K562 (cell line): ENCODE measurements around the gene MYO18B. TPM values are rescaled to one million over a fixed set of nuclear protein-coding genes. Genes with fewer than 3 reads are reported as not detected.
A peak's percentile ranks its signal among the peaks of the same experiment; 100 is the strongest.

Experiments used
- ATF2 ChIP-seq: sonication (generic); formaldehyde crosslinking; IDR thresholded peaks from 2 replicates; pipeline ENCODE4 v1.8.1; 2022; ENCODE audit warnings: missing genetic modification reagents
- ETV1 ChIP-seq: fragments of 450-650 bp; conservative IDR thresholded peaks from 2 replicates; pipeline ENCODE4 v1.6.1; 2016; ENCODE audit warnings: missing genetic modification characterization, control low read depth, low read depth, missing compliant biosample characterization
- FOSL1 ChIP-seq: fragments of 200-800 bp; sonication (Bioruptor generic); conservative IDR thresholded peaks from 2 replicates; pipeline ENCODE4 v1.6.1; 2016; ENCODE audit warnings: missing genetic modification characterization, missing compliant biosample characterization
- TAL1 ChIP-seq: fragments of 450-650 bp; IDR thresholded peaks from 2 replicates; pipeline ENCODE4 v1.6.1; 2016; ENCODE audit warnings: mild to moderate bottlenecking
- TOE1 ChIP-seq, 2 experiments: fragments of 450-650 bp in 1 of 2; sonication (generic) in 1 of 2; formaldehyde crosslinking in 1 of 2; IDR thresholded peaks; 2 replicates each; pipeline versions ENCODE4 v1.7.1 to v1.8.0; 2016 to 2022; ENCODE audit warnings: borderline replicate concordance in 2 of 2, mild to moderate bottlenecking in 2 of 2, antibody characterized with exemption in 1 of 2, inconsistent platforms in 1 of 2, low read depth in 1 of 2, missing genetic modification reagents in 1 of 2, moderate library complexity in 1 of 2
- ZNF318 ChIP-seq, 2 experiments: fragments of 450-650 bp; IDR thresholded peaks; 2 replicates each; pipeline ENCODE4 v1.6.1; 2016; ENCODE audit warnings: mild to moderate bottlenecking in 2 of 2, borderline replicate concordance in 1 of 2, low read depth in 1 of 2, moderate library complexity in 1 of 2
- polyA plus RNA-seq, 8 experiments: library from polyadenylated mRNA; depleted of rRNA in 4 of 8; stranded (reverse) in 5 of 8; unstranded in 3 of 8; fragments of >200 nt; fragmentation: Nextera tagmentation in 2 of 8; fragmentation: Illumina TruSeq in 1 of 8; extraction: Ambion mirVana in 2 of 8; extraction: Trizol in 1 of 8; gene quantifications; 2 replicates each; pipeline versions ENCODE4 v1.2.1 to v1.2.3, GENCODE V29; 2011 to 2014; ENCODE audit warnings: inconsistent platforms in 1 of 8, missing spikeins in 1 of 8
- total RNA-seq, 7 experiments: library from RNA; depleted of rRNA in 6 of 7; stranded (reverse); fragments of >200 nt in 6 of 7; fragmentation: Illumina TruSeq in 2 of 7; extraction: Trizol in 2 of 7; gene quantifications; 2 replicates each; pipeline versions ENCODE4 v1.2.1 to v1.2.3, GENCODE V29; 2011 to 2021; ENCODE audit warnings: low replicate concordance in 1 of 7
- TF ChIP-seq, protein P1 (sequence below): fragments of 200-400 bp; formaldehyde crosslinking; IDR thresholded peaks from 2 replicates; pipeline ENCODE4 v1.6.1; 2017; ENCODE audit warnings: mild to moderate bottlenecking, low read depth, low read length, moderate library complexity
- TF ChIP-seq, protein P2 (sequence below): IDR thresholded peaks from 2 replicates; pipeline ENCODE4 v1.6.1; 2012; ENCODE audit warnings: low read depth, low read length, improper control_type of control experiment, borderline replicate concordance
- TF ChIP-seq, protein P3 (sequence below): conservative IDR thresholded peaks from 2 replicates; pipeline ENCODE4 v1.6.1; 2011; ENCODE audit warnings: low read depth, mild to moderate bottlenecking, low read length; ENCODE audit not compliant: control insufficient read depth

MYO18B gene
- total and polyA plus RNA-seq, 9 of the 15 experiments (the other 6 are each of a cell fraction or from before 2014, with no cell fraction given), result 0.06 to 7.0 (median 4.3) TPM

- TF ChIP-seq, protein P1, sequence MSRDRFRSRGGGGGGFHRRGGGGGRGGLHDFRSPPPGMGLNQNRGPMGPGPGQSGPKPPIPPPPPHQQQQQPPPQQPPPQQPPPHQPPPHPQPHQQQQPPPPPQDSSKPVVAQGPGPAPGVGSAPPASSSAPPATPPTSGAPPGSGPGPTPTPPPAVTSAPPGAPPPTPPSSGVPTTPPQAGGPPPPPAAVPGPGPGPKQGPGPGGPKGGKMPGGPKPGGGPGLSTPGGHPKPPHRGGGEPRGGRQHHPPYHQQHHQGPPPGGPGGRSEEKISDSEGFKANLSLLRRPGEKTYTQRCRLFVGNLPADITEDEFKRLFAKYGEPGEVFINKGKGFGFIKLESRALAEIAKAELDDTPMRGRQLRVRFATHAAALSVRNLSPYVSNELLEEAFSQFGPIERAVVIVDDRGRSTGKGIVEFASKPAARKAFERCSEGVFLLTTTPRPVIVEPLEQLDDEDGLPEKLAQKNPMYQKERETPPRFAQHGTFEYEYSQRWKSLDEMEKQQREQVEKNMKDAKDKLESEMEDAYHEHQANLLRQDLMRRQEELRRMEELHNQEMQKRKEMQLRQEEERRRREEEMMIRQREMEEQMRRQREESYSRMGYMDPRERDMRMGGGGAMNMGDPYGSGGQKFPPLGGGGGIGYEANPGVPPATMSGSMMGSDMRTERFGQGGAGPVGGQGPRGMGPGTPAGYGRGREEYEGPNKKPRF, result no peak
- TF ChIP-seq FOSL1 (tag) (peak; percentile 72), ETV1 (tag) (no peak), ZNF318 (IDR thresholded peaks at IDR 0.05; ENCODE audit: borderline replicate concordance in 1 of 2, low read depth in 1 of 2) (0 out of 4 replicates have a peak, but pooled peaks of 1 of the 2 experiments have one; percentile 21), ATF2 (CRISPR knock-in tag) (no peak), TAL1 (peak; percentile 91), TOE1 (IDR thresholded peaks at IDR 0.05; ENCODE audit: borderline replicate concordance) (no peak), TOE1 (CRISPR knock-in tag; IDR thresholded peaks at IDR 0.05; ENCODE audit: borderline replicate concordance, low read depth) (no peak)
- TF ChIP-seq, protein P2, sequence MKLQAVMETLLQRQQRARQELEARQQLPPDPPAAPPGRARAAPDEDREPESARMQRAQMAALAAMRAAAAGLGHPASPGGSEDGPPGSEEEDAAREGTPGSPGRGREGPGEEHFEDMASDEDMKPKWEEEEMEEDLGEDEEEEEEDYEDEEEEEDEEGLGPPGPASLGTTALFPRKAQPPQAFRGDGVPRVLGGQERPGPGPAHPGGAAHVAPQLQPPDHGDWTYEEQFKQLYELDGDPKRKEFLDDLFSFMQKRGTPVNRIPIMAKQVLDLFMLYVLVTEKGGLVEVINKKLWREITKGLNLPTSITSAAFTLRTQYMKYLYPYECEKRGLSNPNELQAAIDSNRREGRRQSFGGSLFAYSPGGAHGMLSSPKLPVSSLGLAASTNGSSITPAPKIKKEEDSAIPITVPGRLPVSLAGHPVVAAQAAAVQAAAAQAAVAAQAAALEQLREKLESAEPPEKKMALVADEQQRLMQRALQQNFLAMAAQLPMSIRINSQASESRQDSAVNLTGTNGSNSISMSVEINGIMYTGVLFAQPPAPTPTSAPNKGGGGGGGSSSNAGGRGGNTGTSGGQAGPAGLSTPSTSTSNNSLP, result peak; percentile 93
- TF ChIP-seq, protein P3, sequence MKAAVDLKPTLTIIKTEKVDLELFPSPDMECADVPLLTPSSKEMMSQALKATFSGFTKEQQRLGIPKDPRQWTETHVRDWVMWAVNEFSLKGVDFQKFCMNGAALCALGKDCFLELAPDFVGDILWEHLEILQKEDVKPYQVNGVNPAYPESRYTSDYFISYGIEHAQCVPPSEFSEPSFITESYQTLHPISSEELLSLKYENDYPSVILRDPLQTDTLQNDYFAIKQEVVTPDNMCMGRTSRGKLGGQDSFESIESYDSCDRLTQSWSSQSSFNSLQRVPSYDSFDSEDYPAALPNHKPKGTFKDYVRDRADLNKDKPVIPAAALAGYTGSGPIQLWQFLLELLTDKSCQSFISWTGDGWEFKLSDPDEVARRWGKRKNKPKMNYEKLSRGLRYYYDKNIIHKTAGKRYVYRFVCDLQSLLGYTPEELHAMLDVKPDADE, result no peak
Measured at GRCh38 chr22:25726241-25726640, 15.7 kb upstream of the MYO18B start (continued).
